Stimulated activated naive CD4-positive, alpha-beta T cell treated with Interleukin-2 at 50 U/mL for 16 hours (primary cell): ENCODE results near the gene BMP5.

ENCODE experiments used
- DNase-seq: peaks from one replicate; lab custom pipeline; 2025; lab: John Stamatoyannopoulos, UW

Gene BMP5

GRCh38 chr6:55708711-55709110 is 166.7 kb downstream of the BMP5 start:
- no peak for DNase-seq

GRCh38 chr6:55705451-55706440 is 169.6 kb downstream of the BMP5 start:
- no peak for DNase-seq

- no peak for DNase-seq
Observed at GRCh38 chr6:55704421-55704820, 171.0 kb downstream of the BMP5 start.
